ENCODE measurements around the gene MCEE.
A peak's percentile ranks its signal among the peaks of the same experiment; 100 is the strongest.
"Not testable (repeated sequence)": the region's sequence is repeated elsewhere in the genome, so short reads cannot be mapped to it uniquely, and the experiment has no call there.

MCEE gene

GRCh38 chr2:71130152-71130904 lies at the start of gene MCEE, which contains the start of gene MPHOSPH10:
Gene MCEE, minus strand, starts transcription at chr2:71130229. Its CDS starts 10 bp downstream, at chr2:71130219.
Gene MPHOSPH10, plus strand, starts transcription at chr2:71130634. Its CDS starts 32 bp downstream, at chr2:71130666.
- TF ChIP-seq CTCF (IDR thresholded peaks at IDR 0.05) = no peak
- Histone ChIP-seq H3K79me2 (peaks cover 14% of the 10 kb centered on the region), H3K27me3 (ENCODE audit: control insufficient read depth, insufficient read depth, low read length) (no peaks in the 10 kb centered on the region), H3K9ac (peak within 1 kb of the TSS; percentile 86), H2AFZ (peak within 1 kb of the TSS; percentile 99), H3K4me3 (ENCODE audit: low read depth, low read length) (peak within 1 kb of the TSS; percentile 90), H3K36me3 (ENCODE audit: control insufficient read depth, insufficient read depth, low read length) (no peaks in the 10 kb centered on the region), H3K9me3 (ENCODE audit: control insufficient read depth, low read length) (no peaks in the 10 kb centered on the region), H3K4me1 (no peaks in the 10 kb centered on the region), H3K27ac (peak within 1 kb of the TSS; percentile 96), H3K4me2 (ENCODE audit: low read length) (peak within 1 kb of the TSS; percentile 87)

GRCh38 chr2:71178836-71179235 lies 48.8 kb upstream of the MCEE start:
- not testable (repeated sequence) for H3K9me3 ChIP-seq (ENCODE audit: control insufficient read depth, low read length)

GRCh38 chr2:71174207-71174606 lies 44.2 kb upstream of the MCEE start:
- Histone ChIP-seq H3K4me2 (ENCODE audit: low read length) (no peak overlapping the region), H3K4me1 (no peaks in the 10 kb centered on the region), H3K9me3 (ENCODE audit: control insufficient read depth, low read length) (no peaks in the 10 kb centered on the region), H3K9ac (no peak overlapping the region), H2AFZ (no peak overlapping the region), H3K36me3 (ENCODE audit: control insufficient read depth, insufficient read depth, low read length) (no peaks in the 10 kb centered on the region), H3K79me2 (no peaks in the 10 kb centered on the region), H3K27ac (no peak overlapping the region), H3K27me3 (ENCODE audit: control insufficient read depth, insufficient read depth, low read length) (no peaks in the 10 kb centered on the region), H3K4me3 (ENCODE audit: low read depth, low read length) (no peak overlapping the region)
- no peak for TF ChIP-seq CTCF (IDR thresholded peaks at IDR 0.05)

More at GRCh38 chr2:71178836-71179235, 48.8 kb upstream of the MCEE start:
- H2AFZ ChIP-seq; H3K4me1 ChIP-seq; H3K36me3 ChIP-seq (ENCODE audit: control insufficient read depth, insufficient read depth, low read length); H3K79me2 ChIP-seq; H3K4me3 ChIP-seq (ENCODE audit: low read depth, low read length); H3K27ac ChIP-seq; H3K27me3 ChIP-seq (ENCODE audit: control insufficient read depth, insufficient read depth, low read length); H3K9ac ChIP-seq; H3K4me2 ChIP-seq (ENCODE audit: low read length): not testable (repeated sequence)

GRCh38 chr2:71173096-71173495 lies 43.1 kb upstream of the MCEE start:
- H3K79me2 ChIP-seq = no peaks in the 10 kb centered on the region

GRCh38 chr2:71166812-71167211 lies 36.8 kb upstream of the MCEE start:
- no peaks in the 10 kb centered on the region for H3K9me3 ChIP-seq (ENCODE audit: control insufficient read depth, low read length)
- no peaks in the 10 kb centered on the region for H3K36me3 ChIP-seq (ENCODE audit: control insufficient read depth, insufficient read depth, low read length)
- no peaks in the 10 kb centered on the region for H3K4me1 ChIP-seq
- H3K79me2 ChIP-seq = no peaks in the 10 kb centered on the region
- no peak overlapping the region for H3K4me2 ChIP-seq (ENCODE audit: low read length)
- no peaks in the 10 kb centered on the region for H3K27me3 ChIP-seq (ENCODE audit: control insufficient read depth, insufficient read depth, low read length)
- H3K4me3 ChIP-seq (ENCODE audit: low read depth, low read length) = no peak overlapping the region
- no peak overlapping the region for H2AFZ ChIP-seq
- H3K9ac ChIP-seq = no peak overlapping the region
- TF ChIP-seq CTCF (IDR thresholded peaks at IDR 0.05) = no peak
- no peak overlapping the region for H3K27ac ChIP-seq

More at GRCh38 chr2:71173096-71173495, 43.1 kb upstream of the MCEE start:
- Histone ChIP-seq H3K27ac (no peak overlapping the region), H2AFZ (no peak overlapping the region), H3K4me2 (ENCODE audit: low read length) (no peak overlapping the region), H3K36me3 (ENCODE audit: control insufficient read depth, insufficient read depth, low read length) (no peaks in the 10 kb centered on the region), H3K9ac (no peak overlapping the region), H3K4me3 (ENCODE audit: low read depth, low read length) (no peak overlapping the region), H3K4me1 (no peaks in the 10 kb centered on the region), H3K27me3 (ENCODE audit: control insufficient read depth, insufficient read depth, low read length) (no peaks in the 10 kb centered on the region), H3K9me3 (ENCODE audit: control insufficient read depth, low read length) (no peaks in the 10 kb centered on the region)
- no peak for TF ChIP-seq CTCF (IDR thresholded peaks at IDR 0.05)
